ENCODE data around the gene INPP5D.

DNA sequence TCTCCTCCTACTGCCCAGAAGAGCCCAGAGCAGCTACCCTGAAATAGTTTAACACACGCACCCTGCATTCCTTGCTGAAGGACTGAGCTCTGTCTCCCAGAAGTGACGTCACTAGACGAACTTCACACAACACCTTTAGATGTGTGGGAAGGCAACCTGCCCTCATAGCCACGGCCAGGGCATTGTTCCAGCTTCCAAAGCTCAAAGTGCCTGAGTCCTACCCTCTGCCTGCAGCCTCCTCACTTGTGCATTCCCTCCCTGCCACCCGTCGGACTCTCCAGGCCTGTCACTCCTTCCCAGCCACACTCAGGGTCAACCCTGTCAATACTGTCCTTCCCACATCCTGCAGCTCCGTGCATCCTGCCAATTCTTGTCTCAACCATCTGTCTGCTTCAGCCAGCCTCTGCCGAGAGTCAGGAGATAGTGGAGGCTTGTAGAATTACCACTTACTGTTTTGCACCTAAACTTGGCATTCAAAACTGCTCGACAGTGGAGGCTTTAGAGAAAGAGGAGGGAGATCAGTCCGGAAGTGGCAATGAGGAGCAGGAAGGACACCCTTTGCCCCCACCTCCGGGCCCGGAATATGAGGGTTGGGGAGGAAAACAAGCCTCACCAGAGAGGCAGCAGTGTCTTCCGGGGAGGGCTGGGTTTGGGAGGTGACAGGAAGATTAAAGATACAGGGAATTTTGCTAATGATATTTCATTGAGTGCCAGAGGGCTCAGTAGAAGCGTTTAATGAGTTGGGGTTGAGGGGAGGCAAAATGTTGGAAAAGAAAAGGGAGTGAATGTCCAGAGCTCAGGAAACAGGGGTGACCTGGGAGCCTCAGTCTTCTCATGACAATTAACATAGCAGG, 119.1 kb downstream of the INPP5D start:
- no peak for TF ChIP-seq RARB (CRISPR knock-in tag; IDR thresholded peaks at IDR 0.05)
- no peak for TF ChIP-seq ZC3H10 (CRISPR knock-in tag; IDR thresholded peaks at IDR 0.05)
- TF ChIP-seq TOX (CRISPR knock-in tag; IDR thresholded peaks at IDR 0.05; ENCODE audit: borderline replicate concordance): no peak
- no peak for TF ChIP-seq ZFP3 (CRISPR knock-in tag; IDR thresholded peaks at IDR 0.05)
- TF ChIP-seq, protein P1, sequence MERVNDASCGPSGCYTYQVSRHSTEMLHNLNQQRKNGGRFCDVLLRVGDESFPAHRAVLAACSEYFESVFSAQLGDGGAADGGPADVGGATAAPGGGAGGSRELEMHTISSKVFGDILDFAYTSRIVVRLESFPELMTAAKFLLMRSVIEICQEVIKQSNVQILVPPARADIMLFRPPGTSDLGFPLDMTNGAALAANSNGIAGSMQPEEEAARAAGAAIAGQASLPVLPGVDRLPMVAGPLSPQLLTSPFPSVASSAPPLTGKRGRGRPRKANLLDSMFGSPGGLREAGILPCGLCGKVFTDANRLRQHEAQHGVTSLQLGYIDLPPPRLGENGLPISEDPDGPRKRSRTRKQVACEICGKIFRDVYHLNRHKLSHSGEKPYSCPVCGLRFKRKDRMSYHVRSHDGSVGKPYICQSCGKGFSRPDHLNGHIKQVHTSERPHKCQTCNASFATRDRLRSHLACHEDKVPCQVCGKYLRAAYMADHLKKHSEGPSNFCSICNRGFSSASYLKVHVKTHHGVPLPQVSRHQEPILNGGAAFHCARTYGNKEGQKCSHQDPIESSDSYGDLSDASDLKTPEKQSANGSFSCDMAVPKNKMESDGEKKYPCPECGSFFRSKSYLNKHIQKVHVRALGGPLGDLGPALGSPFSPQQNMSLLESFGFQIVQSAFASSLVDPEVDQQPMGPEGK (CRISPR knock-in tag; IDR thresholded peaks at IDR 0.05; ENCODE audit: borderline replicate concordance): no peak
- no peak for TF ChIP-seq ESRRG (CRISPR knock-in tag; IDR thresholded peaks at IDR 0.05)
- TF ChIP-seq OSR1 (CRISPR knock-in tag; IDR thresholded peaks at IDR 0.05): no peak
- no peak for TF ChIP-seq ZNF70 (CRISPR knock-in tag; IDR thresholded peaks at IDR 0.05)
- no peak for TF ChIP-seq CREB5 (CRISPR knock-in tag; IDR thresholded peaks at IDR 0.05; ENCODE audit: low read depth)
- no peak for TF ChIP-seq ZFP30 (CRISPR knock-in tag; IDR thresholded peaks at IDR 0.05)

Data from SK-N-SH treated with all-trans-retinoic acid at 6 μM for 48 hours (cell line).